Activated CD8-positive, alpha-beta T cell treated with anti-CD3 and anti-CD28 coated beads, Interleukin-2, amount 10 ng/mL, durations not matched to agents 7 days and 5 days (primary cell): ENCODE results near the gene RIMS1. TPM values are rescaled to one million over a fixed set of nuclear protein-coding genes. Genes with fewer than 3 reads are reported as not detected.
"Not testable (repeated sequence)": the region's sequence is repeated elsewhere in the genome, so short reads cannot be mapped to it uniquely, and the experiment has no call there.

ENCODE experiments used
- ATAC-seq: fragments of 150-1000 bp; cut with Tn5 transposase; one replicate; pipeline ENCODE4 v1.10.0; 2021; ENCODE audit warnings: moderate library complexity
- CTCF ChIA-PET: fragments of 350-600 bp; sonication (Branson Sonifier 250); formaldehyde crosslinking; loops from one replicate; lab custom pipeline; 2021; ENCODE audit warnings: antibody characterized with exemption; lab: Charles Lee
- POLR2A ChIA-PET: fragments of 350-600 bp; sonication (Branson Sonifier 250); formaldehyde crosslinking; loops from one replicate; lab custom pipeline; 2021; ENCODE audit warnings: antibody characterized with exemption; lab: Charles Lee
- DNase-seq: peaks from one replicate; pipeline ENCODE4 v3.0.0-alpha.2; 2020
- H3K27ac Mint-ChIP-seq: one replicate; pipeline ENCODE4 v1.8.0; 2021; ENCODE audit warnings: mild to moderate bottlenecking, mixed read lengths
- H3K27me3 Mint-ChIP-seq: one replicate; pipeline ENCODE4 v1.8.0; 2021; ENCODE audit warnings: low read depth, mixed read lengths
- H3K36me3 Mint-ChIP-seq: one replicate; pipeline ENCODE4 v1.8.0; 2021; ENCODE audit warnings: low read depth, mixed read lengths
- H3K4me1 Mint-ChIP-seq: one replicate; pipeline ENCODE4 v1.8.0; 2021; ENCODE audit warnings: low read depth, mixed read lengths
- H3K4me3 Mint-ChIP-seq: one replicate; pipeline ENCODE4 v1.8.0; 2021; ENCODE audit warnings: mild to moderate bottlenecking, mixed read lengths
- H3K9me3 Mint-ChIP-seq: one replicate; pipeline ENCODE4 v1.8.0; 2022; ENCODE audit warnings: mixed read lengths; ENCODE audit not compliant: insufficient read depth
- total RNA-seq, 2 experiments: library from RNA; stranded (reverse); gene quantifications; one replicate each; pipeline ENCODE4 v1.2.3, GENCODE V29; 2021

The RIMS1 gene
- total RNA-seq, 2 experiments from 2014 or later = not detected

GRCh38 chr6:72305971-72306370 lies 419.6 kb downstream of the RIMS1 start:
- ChIA-PET CTCF (no interaction called here), POLR2A (no interaction called here)
- Mint-ChIP-seq H3K27me3 (no peaks in the 10 kb centered on the region), H3K27ac (no peak overlapping the region), H3K36me3 (no peaks in the 10 kb centered on the region), H3K4me3 (no peak overlapping the region), H3K4me1 (no peaks in the 10 kb centered on the region), H3K9me3 (no peaks in the 10 kb centered on the region)
- ATAC-seq (no peak), DNase-seq (no peak)

DNA sequence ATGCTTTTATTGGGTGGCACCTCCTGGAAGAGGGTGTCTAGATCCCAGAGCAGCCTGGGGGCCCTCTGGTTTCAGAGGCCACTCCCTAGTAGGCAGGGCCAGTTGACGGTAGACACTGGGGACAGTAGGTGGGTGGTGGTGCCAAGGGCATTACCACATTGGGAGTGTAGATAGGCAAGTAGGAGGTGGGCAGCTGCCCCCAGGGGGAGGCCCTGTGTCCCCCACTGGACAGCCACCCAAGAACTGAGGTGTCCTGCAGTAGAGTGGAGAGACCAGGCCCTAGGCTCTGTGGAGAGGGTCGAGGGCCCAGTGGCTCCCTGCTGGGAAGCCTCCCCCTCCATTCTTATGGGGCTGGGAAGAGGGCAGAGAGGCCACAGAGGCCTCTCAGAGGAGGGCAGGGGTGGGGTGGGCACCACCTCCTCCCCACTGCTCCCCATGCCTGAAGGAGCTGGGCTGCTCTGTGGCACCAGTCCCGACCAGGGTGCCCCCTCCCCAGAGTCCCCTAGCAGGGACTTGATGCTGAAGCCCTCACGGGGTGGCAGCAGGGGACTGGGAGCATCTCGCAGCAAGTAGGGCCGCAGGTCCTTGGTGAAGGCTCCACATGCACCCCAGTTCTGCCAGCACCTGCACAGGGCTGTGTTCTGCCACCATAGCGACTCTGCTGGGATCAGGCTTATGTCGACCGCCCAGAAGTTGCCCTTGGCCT lies 430.5 kb downstream of the RIMS1 start:
- no peaks in the 10 kb centered on the region for H3K27me3 Mint-ChIP-seq
- no peaks in the 10 kb centered on the region for H3K4me1 Mint-ChIP-seq
- H3K4me3 Mint-ChIP-seq = no peak overlapping the region
- ChIA-PET CTCF (no interaction called here), POLR2A (no interaction called here)
- no peaks in the 10 kb centered on the region for H3K36me3 Mint-ChIP-seq
- DNase-seq (no peak), ATAC-seq (no peak)
- no peak overlapping the region for H3K27ac Mint-ChIP-seq
- no peaks in the 10 kb centered on the region for H3K9me3 Mint-ChIP-seq

- no peak for DNase-seq
- H3K27ac Mint-ChIP-seq = no peak overlapping the region
- H3K36me3 Mint-ChIP-seq = no peaks in the 10 kb centered on the region
- no peaks in the 10 kb centered on the region for H3K4me1 Mint-ChIP-seq
- no peaks in the 10 kb centered on the region for H3K9me3 Mint-ChIP-seq
- POLR2A ChIA-PET = no interaction called here
- no peak for ATAC-seq
- no peaks in the 10 kb centered on the region for H3K27me3 Mint-ChIP-seq
- CTCF ChIA-PET = no interaction called here
- no peak overlapping the region for H3K4me3 Mint-ChIP-seq
These were observed 435.4 kb downstream of the RIMS1 start for GRCh38 chr6:72321788-72322187.

DNA sequence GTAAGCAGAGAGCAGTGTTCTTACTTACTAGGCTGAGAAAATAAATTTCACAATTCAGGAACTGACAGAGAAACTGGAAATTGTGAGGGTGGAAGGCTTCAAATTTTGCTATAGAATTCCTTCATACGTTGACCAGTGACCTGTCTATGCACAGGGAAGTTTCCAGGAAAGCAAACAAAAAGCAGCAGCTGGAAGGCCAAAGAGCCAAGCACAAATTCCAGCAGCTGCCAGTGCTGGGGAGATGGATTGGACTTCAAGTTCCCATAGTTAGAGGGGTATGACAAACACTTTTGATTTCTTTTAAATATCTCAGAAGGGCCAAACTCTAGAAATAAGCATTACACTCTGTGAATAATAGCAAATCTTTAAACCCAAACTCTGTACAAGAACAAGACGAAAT lies 436.4 kb downstream of the RIMS1 start:
- Mint-ChIP-seq H3K9me3 (no peaks in the 10 kb centered on the region), H3K36me3 (no peaks in the 10 kb centered on the region), H3K27ac (no peak overlapping the region), H3K4me1 (no peaks in the 10 kb centered on the region), H3K4me3 (no peak overlapping the region), H3K27me3 (no peaks in the 10 kb centered on the region)
- no peak for ATAC-seq
- ChIA-PET POLR2A (no interaction called here), CTCF (no interaction called here)
- DNase-seq = no peak

DNA sequence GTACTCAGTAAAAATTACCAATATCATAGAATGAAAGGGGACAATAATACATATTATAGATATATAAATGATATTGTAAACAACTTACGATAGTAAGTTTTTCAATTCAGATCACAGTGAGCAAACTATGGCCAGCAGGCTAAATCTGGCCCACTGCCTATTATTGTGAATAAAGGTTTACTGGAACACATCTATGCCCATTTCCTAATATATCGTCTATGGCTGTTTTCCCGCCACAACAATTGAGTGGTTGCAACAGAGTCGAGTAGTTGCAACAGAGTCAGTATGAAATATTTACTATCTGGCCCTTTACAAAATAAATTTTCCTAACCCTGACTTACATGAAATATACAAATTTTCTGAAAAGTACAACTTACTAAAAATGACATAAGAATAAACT lies 438.2 kb downstream of the RIMS1 start:
- no peak overlapping the region for H3K27ac Mint-ChIP-seq
- ATAC-seq = no peak
- DNase-seq = no peak

DNA sequence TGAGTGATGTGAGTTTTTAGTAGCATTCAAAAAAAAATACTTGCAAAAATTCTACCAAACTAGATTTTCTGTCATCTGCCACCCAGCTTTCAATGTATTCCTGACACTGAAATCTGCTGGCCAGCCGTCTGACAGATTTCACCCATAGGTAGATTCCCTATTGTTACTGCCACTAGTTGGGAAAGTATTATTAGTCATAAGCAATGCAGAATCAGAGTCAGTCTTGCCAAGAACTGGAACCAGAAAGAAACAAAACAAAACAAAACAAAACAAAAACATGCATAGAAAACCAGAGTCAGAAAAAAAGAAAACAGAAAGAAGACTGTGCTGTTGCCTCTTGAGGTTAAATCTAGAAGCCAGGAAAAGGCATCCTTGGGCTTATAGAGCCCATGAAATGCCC lies 442.4 kb downstream of the RIMS1 start:
- ATAC-seq = no peak
- CTCF ChIA-PET = no interaction called here
- POLR2A ChIA-PET = no interaction called here
- no peak overlapping the region for H3K27ac Mint-ChIP-seq
- no peaks in the 10 kb centered on the region for H3K36me3 Mint-ChIP-seq
- no peak for DNase-seq
- peaks cover 1% of the 10 kb centered on the region for H3K27me3 Mint-ChIP-seq
- H3K4me1 Mint-ChIP-seq = no peaks in the 10 kb centered on the region
- H3K9me3 Mint-ChIP-seq = no peaks in the 10 kb centered on the region
- H3K4me3 Mint-ChIP-seq = no peak overlapping the region

More for the DNA sequence above, 438.2 kb downstream of the RIMS1 start:
- Mint-ChIP-seq H3K9me3 (no peaks in the 10 kb centered on the region), H3K27me3 (peaks cover 1% of the 10 kb centered on the region), H3K4me1 (no peaks in the 10 kb centered on the region), H3K36me3 (no peaks in the 10 kb centered on the region), H3K4me3 (no peak overlapping the region)
- ChIA-PET CTCF (no interaction called here), POLR2A (no interaction called here)

DNA sequence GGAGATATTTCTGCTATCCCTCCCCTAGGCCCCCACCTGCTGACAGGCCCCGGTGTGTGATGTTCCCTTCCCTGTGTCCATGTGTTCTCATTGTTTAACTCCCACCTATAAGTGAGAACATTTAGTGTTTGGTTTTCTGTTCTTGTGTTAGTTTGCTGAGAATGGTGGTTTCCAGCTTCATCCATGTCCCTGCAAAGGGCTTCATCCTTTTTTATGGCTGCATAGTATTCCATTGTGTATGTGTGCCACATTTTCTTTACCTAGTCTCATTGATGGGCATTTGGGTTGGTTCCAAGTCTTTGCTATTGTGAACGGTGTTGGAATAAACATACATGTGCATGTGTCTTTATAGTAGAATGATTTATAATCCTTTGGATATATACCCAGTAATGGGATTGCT lies 448.9 kb downstream of the RIMS1 start:
- H3K9me3 Mint-ChIP-seq, H3K4me1 Mint-ChIP-seq, CTCF ChIA-PET, H3K4me3 Mint-ChIP-seq, H3K36me3 Mint-ChIP-seq, H3K27me3 Mint-ChIP-seq, DNase-seq, POLR2A ChIA-PET, ATAC-seq, H3K27ac Mint-ChIP-seq: not testable (repeated sequence)

DNA sequence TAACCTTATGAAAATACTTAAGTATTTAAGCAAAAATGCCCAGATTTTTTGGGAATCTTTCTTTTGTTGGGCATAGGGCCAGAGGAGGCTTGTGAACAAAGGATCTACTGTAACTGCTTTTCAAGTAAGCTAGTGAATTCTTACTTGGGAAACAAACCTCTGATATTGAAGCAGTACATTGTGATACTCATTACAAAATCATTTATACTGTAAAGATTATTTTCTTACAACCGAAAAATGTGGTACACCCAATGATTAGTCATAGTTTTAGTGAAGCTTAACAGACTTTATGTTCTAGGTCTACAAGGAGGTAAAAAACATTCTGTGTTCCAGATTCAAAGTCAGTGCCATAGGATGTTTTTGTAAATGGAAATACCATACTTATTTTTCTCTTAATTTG lies 462.6 kb downstream of the RIMS1 start:
- H3K27me3 Mint-ChIP-seq = no peaks in the 10 kb centered on the region
- no peak overlapping the region for H3K4me3 Mint-ChIP-seq
- POLR2A ChIA-PET = no interaction called here
- no peak for DNase-seq
- no peaks in the 10 kb centered on the region for H3K4me1 Mint-ChIP-seq
- CTCF ChIA-PET = no interaction called here
- no peak overlapping the region for H3K27ac Mint-ChIP-seq
- ATAC-seq = no peak
- H3K9me3 Mint-ChIP-seq = no peaks in the 10 kb centered on the region
- H3K36me3 Mint-ChIP-seq = no peaks in the 10 kb centered on the region

GRCh38 chr6:72350296-72350881 lies 464.0 kb downstream of the RIMS1 start:
- DNase-seq = no peak
- CTCF ChIA-PET = no interaction called here

GRCh38 chr6:72363844-72364740 lies 477.7 kb downstream of the RIMS1 start:
- Mint-ChIP-seq H3K36me3 (no peaks in the 10 kb centered on the region), H3K4me1 (no peaks in the 10 kb centered on the region), H3K27me3 (peaks cover 4% of the 10 kb centered on the region), H3K27ac (no peak overlapping the region), H3K9me3 (no peaks in the 10 kb centered on the region), H3K4me3 (no peak overlapping the region)
- ChIA-PET CTCF (no interaction called here), POLR2A (no interaction called here)
- no peak for ATAC-seq
- no peak for DNase-seq

More at GRCh38 chr6:72350296-72350881, 464.0 kb downstream of the RIMS1 start:
- Mint-ChIP-seq H3K4me3 (no peak overlapping the region), H3K9me3 (no peaks in the 10 kb centered on the region), H3K4me1 (no peaks in the 10 kb centered on the region), H3K27ac (no peak overlapping the region), H3K36me3 (no peaks in the 10 kb centered on the region), H3K27me3 (no peaks in the 10 kb centered on the region)
- ATAC-seq = no peak
- POLR2A ChIA-PET = no interaction called here

DNA sequence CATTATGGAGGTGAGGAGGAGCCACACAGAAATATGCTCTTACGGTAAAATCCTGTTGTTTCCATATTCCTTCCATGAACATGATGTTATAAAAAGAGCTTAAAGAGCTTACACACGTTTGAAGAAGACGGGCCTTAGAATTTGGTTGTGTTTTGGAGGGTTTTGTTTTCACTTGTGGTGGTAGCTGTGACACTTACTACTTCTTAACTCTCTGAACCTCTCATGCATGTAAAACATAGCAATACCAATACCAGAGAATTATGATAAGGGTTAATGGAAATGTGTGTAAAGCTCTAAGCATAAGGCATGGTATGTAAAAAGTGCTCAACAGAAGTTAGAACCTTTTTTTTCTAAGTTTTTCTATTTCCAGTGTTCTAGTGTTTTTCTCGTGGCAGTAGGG lies 479.4 kb downstream of the RIMS1 start:
- DNase-seq (no peak), ATAC-seq (no peak)
- Mint-ChIP-seq H3K9me3 (no peaks in the 10 kb centered on the region), H3K4me1 (no peaks in the 10 kb centered on the region), H3K36me3 (no peaks in the 10 kb centered on the region), H3K4me3 (no peak overlapping the region), H3K27me3 (peaks cover 4% of the 10 kb centered on the region), H3K27ac (no peak overlapping the region)
- ChIA-PET POLR2A (interaction anchor here (0.8 kb wide), 1 partner anchor 88 kb away, joined by 3 read pairs; no protein-coding TSS in a partner anchor), CTCF (no interaction called here)

DNA sequence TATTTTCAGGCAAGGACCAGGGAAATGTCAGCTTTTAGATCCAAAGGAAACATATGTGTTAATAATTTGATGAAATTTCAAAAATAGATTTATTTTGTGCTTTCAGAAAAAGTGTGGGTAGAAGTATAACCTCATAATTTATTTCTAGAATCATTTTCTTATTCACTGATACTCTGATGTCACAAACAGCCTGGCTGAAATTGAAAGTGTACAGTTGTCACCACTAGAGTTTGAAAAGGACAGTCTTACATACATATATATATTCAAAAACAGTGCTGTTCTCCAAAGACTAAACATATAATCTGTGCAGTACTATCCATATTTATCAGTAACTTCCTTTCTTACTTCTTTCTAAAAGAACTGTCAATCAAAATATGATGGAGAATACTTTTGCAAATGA lies 481.1 kb downstream of the RIMS1 start:
- H3K4me1 Mint-ChIP-seq = no peaks in the 10 kb centered on the region
- no peaks in the 10 kb centered on the region for H3K9me3 Mint-ChIP-seq
- DNase-seq (no peak), ATAC-seq (no peak)
- H3K36me3 Mint-ChIP-seq = no peaks in the 10 kb centered on the region
- no peak overlapping the region for H3K4me3 Mint-ChIP-seq
- ChIA-PET POLR2A (no interaction called here), CTCF (no interaction called here)
- no peak overlapping the region for H3K27ac Mint-ChIP-seq
- peaks cover 4% of the 10 kb centered on the region for H3K27me3 Mint-ChIP-seq
